ENCODE measurements around the gene JMJD8.

Gene JMJD8

GRCh38 chr16:666572-666971 is 17.6 kb downstream of the JMJD8 start:
- no peak for TF ChIP-seq ZFX (IDR thresholded peaks at IDR 0.05; ENCODE audit: borderline replicate concordance)
- no peak for TF ChIP-seq CTCF (IDR thresholded peaks at IDR 0.05)
- H3K27ac ChIP-seq, result peak overlapping the region; percentile 88

DNA sequence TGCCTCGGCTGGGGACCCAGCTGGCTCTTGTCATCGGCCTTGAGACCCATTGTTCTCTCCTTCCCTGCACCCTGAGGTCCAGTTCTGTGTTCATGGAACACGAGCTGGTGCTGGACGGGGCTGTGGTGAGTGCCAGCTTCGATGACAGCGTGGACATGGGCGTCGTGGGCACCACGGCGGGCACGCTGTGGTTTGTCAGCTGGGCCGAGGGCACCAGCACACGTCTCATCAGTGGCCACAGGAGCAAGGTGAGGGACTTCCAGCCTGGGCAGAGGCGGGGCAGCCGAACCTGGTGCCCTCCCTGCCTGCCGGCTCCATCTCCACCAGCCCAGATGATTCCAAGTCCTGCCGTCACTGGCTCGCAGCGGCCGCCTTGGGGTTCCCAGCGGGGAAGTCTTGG is 21.5 kb downstream of the JMJD8 start:
- TF ChIP-seq ZFX (IDR thresholded peaks at IDR 0.05; ENCODE audit: borderline replicate concordance) (no peak), CTCF (IDR thresholded peaks at IDR 0.05) (no peak)
- H3K27ac ChIP-seq, result no peak overlapping the region

DNA sequence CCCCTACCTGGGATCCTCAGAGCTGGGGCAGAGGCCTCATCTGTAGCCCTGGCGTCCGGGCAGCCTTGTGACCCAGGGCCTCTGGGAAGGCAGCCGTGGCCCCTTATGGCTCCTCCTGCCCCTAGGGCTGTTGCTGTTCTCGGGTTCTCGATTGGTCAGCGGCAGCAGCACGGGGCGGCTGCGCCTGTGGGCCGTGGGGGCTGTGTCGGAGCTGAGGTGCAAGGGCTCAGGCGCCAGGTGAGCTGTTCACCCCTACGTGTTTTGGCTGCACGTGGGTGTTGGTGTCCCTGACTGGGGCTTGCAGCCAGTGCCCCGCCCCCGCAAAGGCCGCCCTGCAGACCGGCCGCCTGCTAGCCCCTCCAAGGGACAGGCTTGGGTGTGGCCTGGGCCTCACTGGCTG is 22.0 kb downstream of the JMJD8 start:
- no peak for TF ChIP-seq ZFX (IDR thresholded peaks at IDR 0.05; ENCODE audit: borderline replicate concordance)
- no peak for TF ChIP-seq CTCF (IDR thresholded peaks at IDR 0.05)
- H3K27ac ChIP-seq, result peak overlapping the region; percentile 65; the same call in 1 of the 2 replicates

DNA sequence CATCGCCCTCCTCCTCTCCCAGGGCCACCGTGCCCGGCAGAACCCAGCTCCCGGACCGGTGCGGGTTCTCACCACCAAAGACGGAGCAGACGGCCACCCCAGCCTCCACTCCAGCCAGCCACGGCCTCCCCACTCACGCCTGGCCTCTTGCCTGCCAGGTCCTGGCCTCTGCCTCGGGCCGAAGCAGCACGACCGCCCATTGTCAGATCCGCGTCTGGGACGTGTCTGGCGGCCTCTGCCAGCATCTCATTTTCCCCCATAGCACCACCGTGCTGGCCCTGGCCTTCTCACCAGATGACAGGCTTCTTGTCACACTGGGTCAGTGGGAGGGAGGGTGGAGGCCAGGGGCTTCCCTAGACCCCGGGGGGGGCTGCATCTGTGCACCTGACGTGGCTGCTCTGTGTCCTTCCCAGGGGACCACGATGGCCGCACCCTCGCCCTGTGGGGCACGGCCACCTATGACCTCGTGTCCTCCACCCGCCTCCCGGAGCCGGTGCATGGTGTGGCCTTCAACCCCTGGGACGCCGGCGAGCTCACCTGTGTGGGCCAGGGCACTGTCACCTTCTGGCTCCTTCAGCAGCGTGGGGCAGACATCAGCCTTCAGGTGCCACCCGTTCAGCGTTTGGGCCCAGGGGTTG is 22.8 kb downstream of the JMJD8 start:
- peak overlapping the region; percentile 65 for H3K27ac ChIP-seq
- TF ChIP-seq CTCF (IDR thresholded peaks at IDR 0.05), result no peak
- no peak for TF ChIP-seq ZFX (IDR thresholded peaks at IDR 0.05; ENCODE audit: borderline replicate concordance)

GRCh38 chr16:660459-661183 is 23.5 kb downstream of the JMJD8 start:
- TF ChIP-seq CTCF (IDR thresholded peaks at IDR 0.05) (peak; percentile 84), ZFX (IDR thresholded peaks at IDR 0.05; ENCODE audit: borderline replicate concordance) (no peak)
- H3K27ac ChIP-seq, result peak overlapping the region; percentile 65

GRCh38 chr16:660132-660458 is 24.0 kb downstream of the JMJD8 start:
- TF ChIP-seq ZFX (IDR thresholded peaks at IDR 0.05; ENCODE audit: borderline replicate concordance) (no peak), CTCF (IDR thresholded peaks at IDR 0.05) (no peak)
- H3K27ac ChIP-seq, result peak overlapping the region; percentile 65

DNA sequence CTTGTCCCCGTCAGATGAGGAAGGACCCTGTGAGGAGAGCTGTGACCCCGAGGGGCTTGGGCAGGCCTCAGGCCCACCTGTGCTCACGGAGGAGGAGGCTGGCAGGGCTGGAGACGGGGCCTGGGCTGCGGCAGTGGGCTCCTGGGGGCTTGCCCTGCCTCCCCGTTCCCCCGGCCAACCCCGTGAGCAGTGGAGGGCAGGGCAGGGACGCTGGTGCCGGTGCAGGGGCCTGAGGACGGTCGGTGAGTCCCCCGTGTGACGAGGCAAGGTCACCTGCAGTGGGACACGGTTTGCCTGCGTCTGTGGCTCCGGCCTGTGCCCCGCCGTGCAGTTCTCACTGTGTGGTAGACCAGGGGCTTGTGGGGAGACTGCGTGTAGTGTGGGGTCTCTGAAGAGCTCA is 24.5 kb downstream of the JMJD8 start:
- peak overlapping the region; percentile 65 for H3K27ac ChIP-seq
- TF ChIP-seq CTCF (IDR thresholded peaks at IDR 0.05) (no peak), ZFX (IDR thresholded peaks at IDR 0.05; ENCODE audit: borderline replicate concordance) (no peak)
